Measurements from ENCODE around the gene BABAM2.

BABAM2 gene

GRCh38 chr2:28160986-28161425, 270.5 kb downstream of the BABAM2 start:
- no peak overlapping the region for H3K9ac ChIP-seq (ENCODE audit: low read depth, low read length)
- H3K36me3 ChIP-seq (ENCODE audit: insufficient read depth, low read length) = no peaks in the 10 kb centered on the region
- H3K9me3 ChIP-seq (ENCODE audit: insufficient read depth, low read length, severe bottlenecking) = no peaks in the 10 kb centered on the region
- no peaks in the 10 kb centered on the region for H3K4me1 ChIP-seq (ENCODE audit: insufficient read depth, low read length)
- no peak overlapping the region for H3K27ac ChIP-seq (ENCODE audit: low read length)
- ATAC-seq (ENCODE audit: insufficient read depth, low read depth) = no peak
- H3K4me2 ChIP-seq (ENCODE audit: insufficient read depth, low read length) = no peak overlapping the region
- no peak overlapping the region for H3K4me3 ChIP-seq (ENCODE audit: low read depth in 1 of 2, low read length in 2 of 2)
- no peaks in the 10 kb centered on the region for H3K79me2 ChIP-seq (ENCODE audit: insufficient read depth, low read length)
- DNase-seq = no peak
- TF ChIP-seq EZH2 (IDR thresholded peaks at IDR 0.05; ENCODE audit: borderline replicate concordance, low read depth, low read length, severe bottlenecking) (no peak), CTCF (IDR thresholded peaks at IDR 0.05; ENCODE audit: borderline replicate concordance, extremely low read depth, low read length, poor library complexity, severe bottlenecking) (no peak)
- H2AFZ ChIP-seq (ENCODE audit: low read depth, low read length) = no peak overlapping the region
- H3K27me3 ChIP-seq (ENCODE audit: insufficient read depth, low read length, poor library complexity) = no peaks in the 10 kb centered on the region
- no peaks in the 10 kb centered on the region for H4K20me1 ChIP-seq (ENCODE audit: insufficient read depth, low read length)

- H3K27ac ChIP-seq (ENCODE audit: low read length) = no peak overlapping the region
- H3K9ac ChIP-seq (ENCODE audit: low read depth, low read length) = no peak overlapping the region
- no peak for TF ChIP-seq EZH2 (IDR thresholded peaks at IDR 0.05; ENCODE audit: borderline replicate concordance, low read depth, low read length, severe bottlenecking)
- TF ChIP-seq CTCF (IDR thresholded peaks at IDR 0.05; ENCODE audit: borderline replicate concordance, extremely low read depth, low read length, poor library complexity, severe bottlenecking) = no peak
- no peaks in the 10 kb centered on the region for H4K20me1 ChIP-seq (ENCODE audit: insufficient read depth, low read length)
- H3K27me3 ChIP-seq (ENCODE audit: insufficient read depth, low read length, poor library complexity) = no peaks in the 10 kb centered on the region
- no peak overlapping the region for H3K4me3 ChIP-seq (ENCODE audit: low read depth in 1 of 2, low read length in 2 of 2)
- DNase-seq (no peak), ATAC-seq (ENCODE audit: insufficient read depth, low read depth) (no peak)
- no peaks in the 10 kb centered on the region for H3K79me2 ChIP-seq (ENCODE audit: insufficient read depth, low read length)
- no peak overlapping the region for H2AFZ ChIP-seq (ENCODE audit: low read depth, low read length)
- H3K9me3 ChIP-seq (ENCODE audit: insufficient read depth, low read length, severe bottlenecking) = no peaks in the 10 kb centered on the region
- H3K4me2 ChIP-seq (ENCODE audit: insufficient read depth, low read length) = no peak overlapping the region
- H3K4me1 ChIP-seq (ENCODE audit: insufficient read depth, low read length) = no peaks in the 10 kb centered on the region
- no peaks in the 10 kb centered on the region for H3K36me3 ChIP-seq (ENCODE audit: insufficient read depth, low read length)
Measured at GRCh38 chr2:28161466-28161865, 270.9 kb downstream of the BABAM2 start.

DNA sequence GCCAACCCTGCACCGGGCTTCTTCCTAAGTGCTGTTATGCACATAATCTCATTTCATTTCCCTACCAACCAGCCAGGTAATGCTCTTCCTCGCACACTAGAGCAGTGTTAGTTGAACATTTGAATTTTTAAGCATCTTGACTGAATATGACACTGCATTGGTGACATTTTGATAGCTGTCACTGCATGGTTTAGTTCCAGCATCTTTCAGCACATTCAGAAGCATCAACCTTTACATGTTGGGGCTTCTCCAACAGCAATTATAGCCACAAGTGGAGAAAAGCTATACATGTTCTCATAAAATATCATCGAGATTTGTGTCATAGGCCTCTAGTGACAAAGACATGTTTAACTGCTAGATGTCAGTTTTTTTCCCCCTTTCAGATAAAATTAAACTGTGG, 272.0 kb downstream of the BABAM2 start:
- H3K4me1 ChIP-seq (ENCODE audit: insufficient read depth, low read length) = no peaks in the 10 kb centered on the region
- no peaks in the 10 kb centered on the region for H3K36me3 ChIP-seq (ENCODE audit: insufficient read depth, low read length)
- ATAC-seq (ENCODE audit: insufficient read depth, low read depth) (no peak), DNase-seq (no peak)
- no peaks in the 10 kb centered on the region for H3K9me3 ChIP-seq (ENCODE audit: insufficient read depth, low read length, severe bottlenecking)
- no peak overlapping the region for H2AFZ ChIP-seq (ENCODE audit: low read depth, low read length)
- H3K79me2 ChIP-seq (ENCODE audit: insufficient read depth, low read length) = no peaks in the 10 kb centered on the region
- no peak overlapping the region for H3K4me2 ChIP-seq (ENCODE audit: insufficient read depth, low read length)
- H4K20me1 ChIP-seq (ENCODE audit: insufficient read depth, low read length) = no peaks in the 10 kb centered on the region
- no peak overlapping the region for H3K9ac ChIP-seq (ENCODE audit: low read depth, low read length)
- H3K4me3 ChIP-seq (ENCODE audit: low read depth in 1 of 2, low read length in 2 of 2) = no peak overlapping the region
- H3K27ac ChIP-seq (ENCODE audit: low read length) = no peak overlapping the region
- TF ChIP-seq EZH2 (IDR thresholded peaks at IDR 0.05; ENCODE audit: borderline replicate concordance, low read depth, low read length, severe bottlenecking) = no peak
- TF ChIP-seq CTCF (IDR thresholded peaks at IDR 0.05; ENCODE audit: borderline replicate concordance, extremely low read depth, low read length, poor library complexity, severe bottlenecking) = no peak
- H3K27me3 ChIP-seq (ENCODE audit: insufficient read depth, low read length, poor library complexity) = no peaks in the 10 kb centered on the region

DNA sequence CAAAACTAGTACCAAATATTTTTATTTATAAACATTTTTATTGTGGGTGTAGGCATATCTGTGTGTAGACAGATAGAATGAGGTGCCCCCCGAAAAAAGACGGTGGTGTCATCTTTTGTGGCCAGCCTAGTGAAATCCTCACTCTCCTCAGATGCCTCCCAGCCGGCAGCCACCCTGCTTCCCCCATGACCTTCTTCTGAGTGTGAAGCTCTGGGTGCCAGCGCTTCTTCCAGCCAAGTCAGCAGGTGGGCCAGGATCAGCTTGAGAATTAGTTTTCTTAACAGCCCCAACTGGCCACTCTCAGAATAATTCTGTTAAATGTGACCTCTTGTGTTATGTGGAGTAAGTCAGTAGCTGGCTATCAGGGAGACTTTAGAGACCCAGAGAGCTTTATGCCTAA, 272.5 kb downstream of the BABAM2 start:
- no peak overlapping the region for H3K9ac ChIP-seq (ENCODE audit: low read depth, low read length)
- no peaks in the 10 kb centered on the region for H4K20me1 ChIP-seq (ENCODE audit: insufficient read depth, low read length)
- H3K4me3 ChIP-seq (ENCODE audit: low read depth in 1 of 2, low read length in 2 of 2) = no peak overlapping the region
- no peak overlapping the region for H2AFZ ChIP-seq (ENCODE audit: low read depth, low read length)
- H3K27me3 ChIP-seq (ENCODE audit: insufficient read depth, low read length, poor library complexity) = no peaks in the 10 kb centered on the region
- H3K27ac ChIP-seq (ENCODE audit: low read length) = no peak overlapping the region
- DNase-seq = no peak
- H3K79me2 ChIP-seq (ENCODE audit: insufficient read depth, low read length) = no peaks in the 10 kb centered on the region
- ATAC-seq (ENCODE audit: insufficient read depth, low read depth) = no peak
- H3K9me3 ChIP-seq (ENCODE audit: insufficient read depth, low read length, severe bottlenecking) = no peaks in the 10 kb centered on the region
- H3K4me2 ChIP-seq (ENCODE audit: insufficient read depth, low read length) = no peak overlapping the region
- no peaks in the 10 kb centered on the region for H3K36me3 ChIP-seq (ENCODE audit: insufficient read depth, low read length)
- TF ChIP-seq EZH2 (IDR thresholded peaks at IDR 0.05; ENCODE audit: borderline replicate concordance, low read depth, low read length, severe bottlenecking) (no peak), CTCF (IDR thresholded peaks at IDR 0.05; ENCODE audit: borderline replicate concordance, extremely low read depth, low read length, poor library complexity, severe bottlenecking) (no peak)
- no peaks in the 10 kb centered on the region for H3K4me1 ChIP-seq (ENCODE audit: insufficient read depth, low read length)

Data from DND-41 (cell line).